HG03108 (cell line): ENCODE data around the gene PARPBP.
"Not testable (repeated sequence)": the region's sequence is repeated elsewhere in the genome, so short reads cannot be mapped to it uniquely, and the experiment has no call there.

Experiments used
- ATAC-seq: cut with Tn5 transposase; IDR thresholded peaks from one replicate; pipeline ENCODE4 v1.9.1; 2021; ENCODE audit warnings: moderate library complexity; ENCODE audit not compliant: unreplicated experiment

PARPBP gene

DNA sequence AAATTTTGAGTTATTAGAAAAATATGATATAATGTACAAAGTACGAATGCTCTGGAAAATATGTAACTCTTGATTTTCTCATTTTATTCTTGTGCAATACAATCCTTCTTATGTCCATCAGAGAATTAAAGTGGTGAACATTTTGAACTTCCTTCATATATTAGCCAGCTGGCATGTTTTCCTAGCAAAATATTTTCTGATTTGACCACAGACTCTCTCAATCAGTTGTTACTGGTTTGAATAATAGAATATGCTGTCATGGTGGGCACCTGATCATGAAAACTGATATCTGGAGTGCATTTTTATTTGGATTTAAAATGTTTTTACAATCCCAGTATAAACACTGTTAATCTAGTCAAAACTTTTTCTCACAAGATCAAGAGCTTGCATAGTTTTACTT is 24.2 kb downstream of the PARPBP start:
- ATAC-seq: no peak

DNA sequence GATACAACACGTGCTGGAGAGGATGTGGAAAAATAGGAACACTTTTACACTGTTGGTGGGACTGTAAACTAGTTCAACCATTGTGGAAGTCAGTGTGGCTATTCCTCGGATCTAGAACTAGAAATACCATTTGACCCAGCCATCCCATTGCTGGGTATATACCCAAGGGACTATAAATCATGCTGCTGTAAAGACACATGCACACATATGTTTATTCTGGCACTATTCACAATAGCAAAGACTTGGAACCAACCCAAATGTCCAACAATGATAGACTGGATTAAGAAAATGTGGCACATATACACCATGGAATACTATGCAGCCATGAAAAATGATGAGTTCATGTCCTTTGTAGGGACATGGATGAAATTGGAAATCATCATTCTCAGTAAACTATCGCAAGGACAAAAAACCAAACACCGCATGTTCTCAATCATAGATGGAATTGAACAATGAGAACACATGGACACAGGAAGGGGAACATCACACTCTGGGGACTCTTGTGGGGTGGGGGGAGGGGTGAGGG is 27.1 kb downstream of the PARPBP start:
- not testable (repeated sequence) for ATAC-seq

DNA sequence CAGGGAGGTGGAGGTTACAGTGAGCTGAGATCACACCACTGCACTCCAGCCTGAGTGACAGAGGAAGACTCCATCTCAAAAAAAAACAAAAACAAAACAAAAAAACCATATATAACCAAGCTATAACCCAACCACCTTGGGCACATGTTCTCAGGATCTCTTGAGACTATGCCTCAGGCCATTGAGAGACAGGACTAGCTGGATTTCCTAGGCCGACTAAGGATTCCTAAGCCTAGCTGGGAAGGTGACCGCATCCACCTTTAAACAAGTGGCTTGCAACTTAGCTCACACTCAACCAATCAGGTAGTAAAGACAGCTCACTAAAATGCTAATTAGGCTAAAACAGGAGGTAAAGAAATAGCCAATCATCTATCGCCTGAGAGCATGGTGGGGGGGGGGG is 35.2 kb downstream of the PARPBP start:
- ATAC-seq: not testable (repeated sequence)

DNA sequence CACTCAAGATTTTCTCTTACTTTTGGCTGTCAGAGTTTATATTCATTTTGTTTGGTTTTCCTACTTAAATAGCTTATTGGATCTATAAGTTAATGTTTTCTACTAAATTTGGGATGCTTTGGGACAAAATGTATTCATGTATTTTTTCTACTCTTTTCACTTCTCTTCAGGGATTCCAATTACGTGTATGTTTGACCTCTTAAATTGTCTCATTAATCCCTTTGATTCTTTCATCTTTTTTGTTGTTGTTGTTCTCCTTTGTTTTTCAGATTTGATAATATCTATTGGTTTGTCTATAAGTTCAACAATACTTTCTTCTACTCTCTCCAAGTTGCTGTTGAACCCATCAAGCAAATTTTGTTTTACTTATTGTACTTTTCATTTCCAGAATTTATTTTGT is 43.4 kb downstream of the PARPBP start:
- no peak for ATAC-seq

DNA sequence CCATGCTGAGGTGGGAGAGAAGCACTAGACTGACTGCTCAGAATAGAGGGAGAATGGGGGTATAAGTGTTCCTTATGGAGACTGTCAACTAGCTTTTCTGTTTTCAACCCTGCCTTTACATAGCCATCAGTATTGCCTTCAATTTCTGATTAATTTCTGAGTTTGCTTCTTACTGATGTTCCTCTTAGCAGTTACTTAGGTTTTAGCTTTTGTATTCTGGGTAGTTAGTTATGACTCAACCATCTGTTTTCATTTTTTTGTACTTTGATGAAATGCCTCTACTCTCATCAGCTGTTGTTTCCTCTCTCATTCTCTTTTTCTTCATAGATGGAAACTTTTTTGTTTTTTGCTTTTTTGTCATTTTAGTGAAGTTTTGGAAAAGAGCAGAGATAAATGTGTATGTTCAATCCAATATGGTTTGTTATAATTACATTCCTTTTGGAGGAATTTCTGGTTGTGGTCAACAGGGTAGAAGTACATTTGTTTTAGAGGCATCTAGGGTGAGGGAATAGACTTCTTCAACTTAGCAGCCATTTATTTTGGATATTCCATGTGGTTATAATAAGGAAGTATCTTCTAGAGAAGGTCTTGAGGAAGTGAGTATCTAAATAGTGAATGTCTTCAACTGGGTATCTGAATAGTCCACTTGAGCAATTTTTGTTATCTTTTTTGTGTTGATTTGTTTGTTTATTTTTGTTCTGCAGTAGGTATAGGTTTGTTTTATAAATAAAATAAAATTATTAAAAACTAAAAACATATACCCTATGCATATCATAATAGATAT is 48.0 kb downstream of the PARPBP start:
- peak; percentile 60 for ATAC-seq

DNA sequence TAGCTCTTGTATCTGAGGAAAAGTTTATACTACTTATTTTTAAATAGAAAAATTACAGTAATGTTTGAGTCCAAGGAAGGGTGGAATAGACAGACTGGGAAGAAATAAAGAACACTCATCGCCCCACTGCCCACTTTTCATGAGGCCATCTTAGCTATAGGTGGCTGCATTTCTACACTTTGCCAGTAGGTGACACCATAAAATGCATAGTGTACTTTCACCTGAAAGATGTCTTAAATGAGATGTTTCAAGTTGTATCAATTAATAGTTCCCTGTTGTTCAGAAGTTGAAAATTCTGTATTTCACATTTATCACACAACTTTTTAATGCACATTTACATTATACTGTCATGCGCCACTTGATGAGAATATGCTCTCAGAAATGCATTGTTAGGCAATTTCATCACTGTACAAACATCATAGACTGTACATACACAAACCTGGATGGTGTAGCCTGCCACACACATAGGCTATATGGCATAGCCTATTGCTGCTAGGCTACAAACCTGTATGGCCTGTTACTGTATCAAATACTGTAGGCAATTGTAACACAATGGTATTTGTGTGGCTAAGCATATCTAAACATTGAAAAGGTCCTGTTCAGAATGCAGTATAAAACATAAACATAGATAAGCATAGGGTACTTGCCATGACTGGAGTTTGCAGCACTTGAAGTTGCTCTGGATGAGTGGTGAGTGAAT is 50.1 kb downstream of the PARPBP start:
- ATAC-seq: no peak

DNA sequence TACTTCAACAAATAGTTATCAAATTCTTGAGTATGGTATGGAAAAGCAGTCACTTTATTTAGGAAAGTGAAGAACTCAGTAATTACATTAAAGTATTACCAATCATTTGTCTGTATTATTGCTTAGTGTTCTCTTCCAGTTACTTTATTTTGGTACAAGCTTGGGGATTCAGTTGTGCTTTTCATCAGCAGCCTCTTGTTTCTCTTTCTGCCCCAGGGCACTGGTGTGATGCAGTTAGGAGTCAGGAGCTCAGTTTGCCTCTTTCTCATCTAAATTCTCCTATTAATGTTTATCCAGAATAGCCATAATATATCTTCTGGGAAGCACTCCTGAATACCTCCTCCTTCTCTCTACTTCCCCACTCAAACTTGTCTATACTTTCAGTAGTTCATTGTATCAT is 52.0 kb downstream of the PARPBP start:
- ATAC-seq: no peak

DNA sequence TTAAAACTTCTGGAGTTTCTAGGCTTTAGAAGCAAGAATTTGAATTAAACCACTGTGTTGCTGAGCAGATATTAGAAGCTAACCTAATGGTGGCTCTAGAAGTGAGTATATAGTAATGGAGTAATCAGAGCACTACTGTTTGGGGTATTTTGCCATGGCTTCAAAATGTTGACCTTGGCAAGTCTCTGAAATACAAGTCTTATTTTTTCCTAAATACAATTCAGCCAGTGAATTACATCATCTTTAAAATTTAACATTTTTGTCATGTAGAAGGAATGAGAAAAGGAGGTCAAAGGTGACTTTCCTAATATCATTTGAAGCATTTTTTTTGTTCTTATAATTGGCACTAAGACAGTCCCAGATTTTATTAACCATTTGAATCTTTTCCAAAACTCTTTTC is 52.5 kb downstream of the PARPBP start:
- ATAC-seq: no peak

DNA sequence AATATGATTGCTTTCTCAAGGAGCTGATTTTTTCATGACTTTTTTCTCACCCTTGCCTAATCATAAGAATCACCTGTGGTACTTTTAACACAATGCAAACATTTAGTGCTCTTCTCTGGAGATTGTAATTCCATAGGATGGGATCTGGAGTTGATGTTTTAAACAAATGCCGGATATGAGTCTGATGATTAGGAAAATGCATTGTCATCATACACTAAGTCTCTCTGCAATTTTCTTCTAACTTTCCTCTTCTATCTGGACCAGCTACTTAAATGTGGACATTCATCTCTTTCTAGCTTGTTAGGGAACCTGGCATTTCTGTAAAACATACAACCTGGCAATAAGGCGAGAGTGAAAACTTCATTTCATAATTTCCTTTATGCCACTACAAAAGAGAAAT is 54.1 kb downstream of the PARPBP start:
- no peak for ATAC-seq

DNA sequence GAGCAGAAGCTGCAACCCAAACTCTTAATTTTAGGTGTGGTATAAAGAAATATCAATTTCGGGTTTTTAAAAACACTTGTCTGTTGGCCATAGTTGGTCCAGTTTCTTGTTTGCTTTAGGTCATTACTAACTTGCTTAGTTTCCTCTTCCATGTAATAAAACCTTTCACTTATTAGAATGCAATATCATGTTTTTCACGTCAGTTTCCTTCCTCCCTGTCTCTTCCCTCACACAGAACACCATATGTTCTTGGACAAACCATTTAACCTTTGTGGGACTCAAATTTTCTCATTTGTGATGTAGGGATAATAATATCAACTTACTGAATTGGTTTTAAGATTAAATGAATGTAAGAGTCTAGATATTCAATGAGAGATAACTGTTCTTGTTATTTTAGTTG is 54.8 kb downstream of the PARPBP start:
- no peak for ATAC-seq

DNA sequence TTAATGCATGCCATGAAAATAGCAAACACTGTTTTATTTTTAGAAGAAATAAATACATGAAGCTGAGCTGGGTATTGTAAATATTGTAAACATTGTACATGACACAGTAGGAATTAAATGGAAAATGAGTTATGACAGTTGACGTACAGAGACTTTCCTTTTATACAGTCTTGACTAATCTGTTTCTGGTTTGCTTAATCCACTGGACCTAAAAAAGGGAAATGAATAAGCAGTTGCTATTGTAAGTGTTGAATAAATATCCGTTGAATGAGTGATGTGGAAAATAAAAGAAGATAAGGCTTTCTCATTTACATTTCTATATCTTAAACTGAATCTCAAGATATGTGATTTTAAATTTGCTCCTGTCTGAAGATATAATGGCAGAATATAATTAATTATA is 62.7 kb downstream of the PARPBP start:
- no peak for ATAC-seq

DNA sequence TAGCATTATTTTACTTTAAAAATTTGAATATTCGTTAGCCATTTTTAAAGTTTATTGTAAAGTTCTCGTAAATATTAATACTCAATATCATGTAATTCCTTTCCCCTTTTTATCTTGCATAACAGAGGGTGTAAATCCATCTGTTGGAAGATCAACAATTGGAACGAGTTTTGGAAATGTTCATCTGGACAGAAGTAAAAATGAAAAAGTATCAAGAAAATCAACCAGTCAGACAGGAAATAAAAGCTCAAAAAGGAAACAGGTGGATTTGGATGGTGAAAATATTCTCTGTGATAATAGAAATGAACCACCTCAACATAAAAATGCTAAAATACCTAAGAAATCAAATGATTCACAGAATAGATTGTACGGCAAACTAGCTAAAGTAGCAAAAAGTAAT is 75.8 kb downstream of the PARPBP start:
- no peak for ATAC-seq

DNA sequence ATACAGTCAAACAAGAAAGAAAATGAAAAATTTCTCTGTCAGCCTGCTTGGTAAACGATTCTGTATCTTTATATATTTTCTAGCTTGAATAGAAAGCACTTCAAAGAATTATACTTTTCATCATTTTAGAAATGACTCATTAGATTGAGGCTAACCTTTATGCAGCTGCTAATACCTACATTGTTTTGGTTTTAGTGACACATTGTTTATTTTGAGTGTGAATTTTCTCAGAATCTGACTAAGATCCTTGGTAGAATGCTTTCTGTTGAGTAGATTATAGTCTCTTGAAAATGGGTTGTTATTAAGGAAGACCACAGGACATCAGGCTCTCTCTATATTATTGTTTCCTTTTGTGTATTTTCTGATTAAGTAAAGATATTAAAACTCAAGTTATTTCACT is 77.8 kb downstream of the PARPBP start, which contains the start of gene PMCH:
TSS of gene PMCH (minus strand) at position 45 of the 400 bp plus-strand sequence. CDS start 63 bp downstream, outside the sequence.
- ATAC-seq: peak; percentile 85

DNA sequence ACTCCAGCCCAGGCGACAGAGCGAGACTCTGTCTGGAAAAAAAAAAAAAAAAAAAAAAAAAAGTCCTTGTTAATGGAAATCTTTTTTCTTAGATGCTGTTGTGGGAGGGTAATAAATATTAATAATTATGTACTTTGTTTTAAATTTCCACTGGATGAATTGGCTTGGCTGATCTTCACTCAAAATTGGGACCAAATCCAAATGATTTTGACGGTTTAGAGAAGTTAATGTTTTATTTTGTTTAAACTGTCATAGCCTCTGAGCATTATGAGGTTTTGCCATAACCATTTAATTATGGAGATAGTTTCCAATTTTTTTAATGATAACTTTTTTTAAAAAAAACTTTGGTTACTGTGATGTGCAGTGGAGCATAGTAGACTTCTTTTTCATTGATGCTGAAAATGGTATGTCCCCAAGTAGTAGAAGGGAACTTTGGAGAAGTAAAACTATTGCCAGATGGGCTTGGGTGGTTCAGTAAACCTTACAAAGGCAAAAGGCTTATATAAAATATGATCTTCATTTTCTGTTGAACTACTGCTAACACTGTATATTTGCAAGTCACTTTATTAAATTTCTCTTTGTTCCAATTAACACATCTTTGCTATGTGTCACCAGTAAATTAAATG is 81.6 kb downstream of the PARPBP start:
- ATAC-seq: no peak

DNA sequence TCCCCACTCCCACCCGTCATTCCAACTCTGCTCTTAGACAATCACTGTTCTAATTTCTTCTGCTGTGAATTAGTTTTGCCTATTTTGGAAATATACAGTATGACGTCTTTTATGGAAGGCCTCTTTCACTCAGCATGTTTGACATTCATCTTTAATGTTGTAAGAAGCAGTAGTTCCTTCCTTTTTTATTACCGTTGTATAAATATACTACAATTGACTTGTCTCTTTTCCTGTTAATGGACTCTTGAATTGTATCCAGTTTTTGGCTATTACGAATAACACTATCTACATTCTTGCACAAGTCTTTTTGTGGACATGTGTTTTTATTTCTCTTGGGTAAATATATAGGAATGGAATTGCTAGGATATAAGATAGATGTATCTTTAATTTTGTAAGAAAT is 82.6 kb downstream of the PARPBP start:
- no peak for ATAC-seq

DNA sequence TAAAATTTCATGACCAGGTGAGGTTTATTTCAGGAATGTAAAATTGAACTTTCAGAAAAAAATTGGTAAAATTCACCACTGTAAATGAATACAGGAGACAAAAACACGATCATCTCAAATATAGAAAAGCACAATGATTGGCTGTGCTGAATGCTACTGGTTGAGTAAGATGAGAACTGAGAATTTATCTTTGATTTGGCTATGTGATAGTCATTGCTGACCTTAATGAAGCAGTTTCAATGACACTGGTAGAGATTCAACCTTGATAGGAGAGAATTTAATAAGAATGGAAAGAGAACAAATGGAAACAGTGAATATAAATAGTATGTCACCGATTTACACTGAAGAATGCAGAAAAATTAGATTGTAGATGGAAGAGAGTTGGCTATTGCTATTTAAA is 84.0 kb downstream of the PARPBP start:
- ATAC-seq: no peak

DNA sequence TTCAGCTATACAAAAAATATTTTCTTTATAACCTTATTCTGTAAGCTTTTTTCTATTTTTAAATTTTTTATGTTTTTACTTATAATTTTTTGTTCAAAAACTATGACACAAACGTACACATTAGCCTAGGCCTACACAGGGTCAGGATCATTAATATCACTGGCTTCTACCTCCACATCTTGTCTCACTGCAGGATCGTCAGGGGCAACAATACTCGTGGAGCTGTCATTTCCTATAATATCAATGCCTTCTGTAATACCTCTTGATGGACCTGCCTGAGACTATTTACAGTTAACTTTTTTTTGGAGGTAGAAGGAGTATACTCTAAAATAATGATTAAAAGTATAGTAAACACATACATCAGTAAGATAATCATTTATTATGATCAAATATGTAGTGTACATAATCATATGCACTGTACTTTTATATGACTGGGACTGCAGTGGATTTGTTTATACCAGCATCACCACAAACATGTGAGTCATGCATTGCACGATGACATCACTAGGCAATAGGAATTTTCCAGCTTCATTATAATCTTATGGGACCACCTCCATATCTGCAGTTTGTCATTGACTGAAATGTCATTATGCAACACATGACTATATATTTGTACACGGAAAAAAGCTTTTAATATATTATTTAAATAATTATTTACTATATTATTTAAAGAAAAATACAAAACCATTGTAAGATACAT is 96.2 kb downstream of the PARPBP start:
- no peak for ATAC-seq

DNA sequence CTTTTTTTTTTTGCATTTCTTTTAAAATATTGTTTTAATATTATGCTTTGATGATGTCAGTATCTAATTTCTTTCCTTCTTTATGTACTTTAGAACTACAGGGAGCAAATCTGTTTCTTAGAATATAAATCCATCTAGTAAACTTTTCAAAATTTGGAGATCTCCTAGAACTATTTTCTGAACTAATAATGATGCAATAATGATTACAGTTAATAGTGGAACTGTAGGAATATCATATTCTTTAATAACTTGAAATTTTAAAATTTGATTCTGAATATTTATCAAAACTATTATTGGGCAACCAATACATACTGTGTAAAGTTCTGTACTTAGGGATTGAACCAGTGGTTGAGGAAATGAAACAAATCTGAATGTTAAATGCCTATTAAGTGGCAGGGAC is 100.8 kb downstream of the PARPBP start:
- no peak for ATAC-seq

DNA sequence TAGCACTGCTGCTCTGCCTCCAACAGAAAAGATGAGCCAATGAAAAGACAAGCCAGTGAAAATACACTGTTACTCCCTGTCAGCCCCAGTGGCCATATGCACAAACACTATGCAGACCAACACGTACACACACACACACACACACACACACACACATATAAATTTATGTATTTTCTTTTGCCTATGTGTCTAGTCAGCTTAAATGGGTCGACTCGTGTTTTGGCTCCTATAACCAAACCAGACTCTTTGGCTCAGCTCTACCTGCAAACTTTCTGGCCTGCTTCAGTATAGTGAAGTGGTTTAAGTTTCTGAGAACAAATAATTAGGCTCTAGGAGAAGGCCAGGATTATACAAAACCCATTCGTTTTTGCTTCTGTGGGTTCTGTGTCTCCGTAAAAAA is 108.0 kb downstream of the PARPBP start:
- no peak for ATAC-seq

DNA sequence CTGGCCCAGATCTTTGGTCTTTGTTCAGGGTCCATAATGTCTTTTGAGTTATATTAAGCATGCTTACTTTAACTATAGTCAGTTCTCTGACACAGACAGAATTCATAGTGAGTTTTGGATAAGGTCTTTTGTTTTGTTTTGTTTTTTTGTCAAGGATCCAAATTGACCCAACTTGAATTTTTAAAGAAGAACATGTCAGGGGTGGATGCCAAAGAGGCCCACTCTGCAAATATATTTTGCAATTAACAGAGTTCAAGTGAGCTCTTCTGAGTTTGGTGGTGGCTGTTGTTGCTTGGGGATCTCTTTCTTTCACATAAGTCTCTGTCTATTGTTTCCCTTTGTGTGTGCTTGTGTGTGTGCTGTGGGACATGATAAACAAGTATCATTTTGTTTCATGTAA is 112.1 kb downstream of the PARPBP start:
- no peak for ATAC-seq

DNA sequence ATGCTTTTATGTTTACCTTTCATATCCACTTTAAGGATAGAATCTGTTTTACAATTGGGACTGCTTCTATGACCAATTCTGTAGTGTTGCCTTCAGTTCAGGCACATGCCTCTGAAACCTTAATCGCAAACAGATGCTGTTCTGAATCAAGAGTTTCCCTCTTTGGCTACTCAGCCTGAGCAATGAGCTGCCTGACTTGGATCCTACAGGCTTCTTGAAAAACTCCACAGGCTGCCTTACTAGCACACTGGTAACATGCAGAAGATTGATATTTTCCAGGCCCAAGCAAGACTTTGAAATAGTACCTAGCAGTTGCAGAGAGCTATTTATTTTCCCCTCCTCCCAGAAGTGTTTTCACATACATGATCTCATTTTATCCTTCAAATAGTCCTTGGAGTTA is 112.5 kb downstream of the PARPBP start:
- ATAC-seq: no peak
